PFSK-1 (cell line): ENCODE results near the gene EPHA4.

Experiments
- POLR2AphosphoS5 ChIP-seq: IDR thresholded peaks from 2 replicates; pipeline ENCODE4 v1.6.1; 2012; ENCODE audit warnings: low read depth, mild to moderate bottlenecking, control low read depth, low read length, moderate library complexity
- SIN3A ChIP-seq: IDR thresholded peaks from 2 replicates; pipeline ENCODE4 v1.6.1; 2012; ENCODE audit warnings: mild to moderate bottlenecking, low read length, moderate library complexity, borderline replicate concordance; ENCODE audit not compliant: insufficient read depth

- no peak for TF ChIP-seq POLR2AphosphoS5
- TF ChIP-seq SIN3A = no peak
Measured at GRCh38 chr2:221425891-221426290, 146.2 kb downstream of the EPHA4 start.
